GM21381 (cell line): ENCODE results near the gene TRPM6.
"Not testable (repeated sequence)": the region's sequence is repeated elsewhere in the genome, so short reads cannot be mapped to it uniquely, and the experiment has no call there.

Experiments used
- ATAC-seq: cut with Tn5 transposase; IDR thresholded peaks from one replicate; pipeline ENCODE4 v1.9.1; 2021; ENCODE audit warnings: mild to moderate bottlenecking, moderate library complexity; ENCODE audit not compliant: unreplicated experiment

The TRPM6 gene

GRCh38 chr9:74887041-74887980 lies at the start of gene TRPM6:
TRPM6 (minus strand) TSS chr9:74887921; CDS start chr9:74887856, 65 bp downstream.
- ATAC-seq: no peak

- no peak for ATAC-seq
Observed at GRCh38 chr9:74935008-74935407, 47.3 kb upstream of the TRPM6 start.

GRCh38 chr9:74921737-74922136 lies 34.0 kb upstream of the TRPM6 start:
- ATAC-seq: no peak

- ATAC-seq: no peak
Observed at GRCh38 chr9:74920944-74921626, 33.4 kb upstream of the TRPM6 start.

GRCh38 chr9:74910036-74910435 lies 22.3 kb upstream of the TRPM6 start:
- no peak for ATAC-seq

- no peak for ATAC-seq
Observed at GRCh38 chr9:74908665-74909064, 20.9 kb upstream of the TRPM6 start.

GRCh38 chr9:74907085-74907484 lies 19.4 kb upstream of the TRPM6 start:
- ATAC-seq: no peak

- ATAC-seq: no peak
Observed at GRCh38 chr9:74901001-74901400, 13.3 kb upstream of the TRPM6 start.

- ATAC-seq: not testable (repeated sequence)
Observed at GRCh38 chr9:74888449-74888848, 728 bp upstream of the TRPM6 start.

GRCh38 chr9:74887981-74888370 lies 255 bp upstream of the TRPM6 start:
- no peak for ATAC-seq

- no peak for ATAC-seq
Observed at GRCh38 chr9:74876382-74876949, 11.3 kb downstream of the TRPM6 start.

- ATAC-seq: no peak
Observed at GRCh38 chr9:74875656-74876055, 12.1 kb downstream of the TRPM6 start.

- ATAC-seq: no peak
Observed at GRCh38 chr9:74874220-74874619, 13.5 kb downstream of the TRPM6 start.

- no peak for ATAC-seq
Observed at GRCh38 chr9:74872619-74873233, 15.0 kb downstream of the TRPM6 start.

GRCh38 chr9:74867483-74867882 lies 20.2 kb downstream of the TRPM6 start:
- no peak for ATAC-seq

GRCh38 chr9:74865177-74865576 lies 22.5 kb downstream of the TRPM6 start:
- no peak for ATAC-seq

- no peak for ATAC-seq
Observed at GRCh38 chr9:74861773-74862474, 25.8 kb downstream of the TRPM6 start.

GRCh38 chr9:74861071-74861470 lies 26.6 kb downstream of the TRPM6 start:
- ATAC-seq: no peak

- ATAC-seq: not testable (repeated sequence)
Observed at GRCh38 chr9:74860247-74860646, 27.5 kb downstream of the TRPM6 start.

GRCh38 chr9:74859786-74860185 lies 27.9 kb downstream of the TRPM6 start:
- no peak for ATAC-seq
